Activated naive CD8-positive, alpha-beta T cell treated with anti-CD3 and anti-CD28 coated beads for 36 hours (primary cell): ENCODE data around the gene AP3M1. TPM values are rescaled to one million over a fixed set of nuclear protein-coding genes. Genes with fewer than 3 reads are reported as not detected.
"Not testable (repeated sequence)": the region's sequence is repeated elsewhere in the genome, so short reads cannot be mapped to it uniquely, and the experiment has no call there.

Source experiments
- DNase-seq: peaks from one replicate; pipeline ENCODE4 v3.0.0; 2021
- H3K27ac Mint-ChIP-seq: one replicate; pipeline ENCODE4 v1.8.0; 2022; ENCODE audit warnings: mild to moderate bottlenecking, moderate library complexity, mixed read lengths
- H3K27me3 Mint-ChIP-seq: one replicate; pipeline ENCODE4 v1.8.0; 2022; ENCODE audit warnings: mild to moderate bottlenecking, mixed read lengths
- H3K36me3 Mint-ChIP-seq: one replicate; pipeline ENCODE4 v1.8.0; 2021; ENCODE audit warnings: mild to moderate bottlenecking, mixed read lengths
- H3K4me1 Mint-ChIP-seq: one replicate; pipeline ENCODE4 v1.8.0; 2021; ENCODE audit warnings: mixed read lengths
- H3K4me3 Mint-ChIP-seq: one replicate; pipeline ENCODE4 v1.8.0; 2022; ENCODE audit warnings: mild to moderate bottlenecking, moderate library complexity, mixed read lengths
- H3K9me3 Mint-ChIP-seq: one replicate; pipeline ENCODE4 v1.8.0; 2022; ENCODE audit warnings: mixed read lengths
- total RNA-seq, 2 experiments: library from RNA; stranded (reverse); gene quantifications; one replicate each; pipeline ENCODE4 v1.2.3, GENCODE V29; 2021

The AP3M1 gene
- total RNA-seq, 2 experiments from 2014 or later: 45.4 to 46.4 TPM

GRCh38 chr10:74146980-74147379, 3.6 kb downstream of the AP3M1 start:
- H3K27me3 Mint-ChIP-seq, H3K4me3 Mint-ChIP-seq, H3K9me3 Mint-ChIP-seq, H3K27ac Mint-ChIP-seq, DNase-seq: not testable (repeated sequence)
- Mint-ChIP-seq H3K4me1 (peaks cover 24% of the 10 kb centered on the region), H3K36me3 (peaks cover 15% of the 10 kb centered on the region)

GRCh38 chr10:74145133-74145532, 5.5 kb downstream of the AP3M1 start:
- Mint-ChIP-seq H3K4me3 (no peak overlapping the region), H3K4me1 (peaks cover 26% of the 10 kb centered on the region), H3K27me3 (no peaks in the 10 kb centered on the region), H3K9me3 (no peaks in the 10 kb centered on the region), H3K27ac (no peak overlapping the region), H3K36me3 (peaks cover 15% of the 10 kb centered on the region)
- no peak for DNase-seq

DNA sequence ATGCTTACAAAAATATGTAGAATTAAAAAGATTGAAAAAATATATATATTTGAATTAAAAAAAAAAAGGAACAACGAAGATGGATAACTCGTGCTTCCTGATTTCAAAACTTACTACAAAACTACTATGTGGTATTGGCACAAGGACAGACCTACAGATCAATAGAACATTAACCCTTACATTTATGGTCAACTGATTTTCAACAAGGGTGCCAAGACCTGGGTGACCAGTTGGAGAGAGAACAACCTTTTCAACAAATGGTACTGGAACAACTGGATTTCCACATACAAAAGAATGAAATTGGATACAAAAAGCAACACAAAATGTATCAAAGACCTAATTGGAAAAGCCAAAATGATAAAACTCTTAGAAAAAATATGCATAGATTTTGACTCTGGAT, 10.1 kb downstream of the AP3M1 start:
- Mint-ChIP-seq H3K4me3 (no peak overlapping the region), H3K9me3 (no peaks in the 10 kb centered on the region), H3K27me3 (no peaks in the 10 kb centered on the region), H3K4me1 (peaks cover 6% of the 10 kb centered on the region), H3K36me3 (peaks cover 16% of the 10 kb centered on the region), H3K27ac (no peak overlapping the region)
- no peak for DNase-seq

- Mint-ChIP-seq H3K9me3 (no peaks in the 10 kb centered on the region), H3K36me3 (peaks cover 16% of the 10 kb centered on the region), H3K27ac (no peak overlapping the region), H3K4me1 (peaks cover 5% of the 10 kb centered on the region), H3K27me3 (no peaks in the 10 kb centered on the region), H3K4me3 (no peak overlapping the region)
- no peak for DNase-seq
Observed at GRCh38 chr10:74139981-74140380, 10.6 kb downstream of the AP3M1 start.

DNA sequence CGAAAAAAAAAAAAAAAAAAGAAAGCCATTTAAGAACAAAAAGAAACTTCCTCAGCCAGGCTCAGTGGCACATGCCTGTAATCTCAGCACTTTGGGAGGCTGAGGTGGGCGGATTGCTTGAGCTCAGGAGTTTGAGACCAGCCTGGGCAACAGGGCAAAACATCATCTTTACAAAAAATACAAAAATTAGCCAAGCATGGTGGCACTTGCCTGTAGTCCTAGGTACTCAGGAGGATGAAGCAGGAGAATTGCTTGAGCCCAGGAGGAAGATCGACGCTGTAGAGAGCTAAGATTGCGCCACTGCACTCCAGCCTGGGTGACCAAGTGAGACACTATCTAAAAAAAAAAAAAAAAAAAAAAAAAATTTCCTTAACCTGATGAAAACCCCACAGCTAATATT, 12.0 kb downstream of the AP3M1 start:
- not testable (repeated sequence) for H3K9me3 Mint-ChIP-seq, DNase-seq, H3K27ac Mint-ChIP-seq, H3K27me3 Mint-ChIP-seq, H3K4me1 Mint-ChIP-seq, H3K4me3 Mint-ChIP-seq
- H3K36me3 Mint-ChIP-seq: peaks cover 26% of the 10 kb centered on the region

- no peaks in the 10 kb centered on the region for H3K9me3 Mint-ChIP-seq
- H3K4me1 Mint-ChIP-seq: peaks cover 5% of the 10 kb centered on the region
- H3K36me3 Mint-ChIP-seq: peaks cover 27% of the 10 kb centered on the region
- H3K4me3 Mint-ChIP-seq: no peak overlapping the region
- H3K27ac Mint-ChIP-seq: no peak overlapping the region
- DNase-seq: no peak
- no peaks in the 10 kb centered on the region for H3K27me3 Mint-ChIP-seq
Observed at GRCh38 chr10:74137992-74138391, 12.6 kb downstream of the AP3M1 start.

- no peaks in the 10 kb centered on the region for H3K9me3 Mint-ChIP-seq
- no peak for DNase-seq
- H3K36me3 Mint-ChIP-seq: peaks cover 31% of the 10 kb centered on the region
- H3K27ac Mint-ChIP-seq: no peak overlapping the region
- H3K4me1 Mint-ChIP-seq: peaks cover 2% of the 10 kb centered on the region
- H3K4me3 Mint-ChIP-seq: no peak overlapping the region
- no peaks in the 10 kb centered on the region for H3K27me3 Mint-ChIP-seq
Observed at GRCh38 chr10:74135452-74135851, 15.2 kb downstream of the AP3M1 start.

GRCh38 chr10:74133923-74134820, 16.5 kb downstream of the AP3M1 start:
- no peaks in the 10 kb centered on the region for H3K9me3 Mint-ChIP-seq
- H3K27ac Mint-ChIP-seq: no peak overlapping the region
- no peaks in the 10 kb centered on the region for H3K27me3 Mint-ChIP-seq
- H3K4me3 Mint-ChIP-seq: no peak overlapping the region
- H3K36me3 Mint-ChIP-seq: peaks cover 31% of the 10 kb centered on the region
- no peak for DNase-seq
- peaks cover 2% of the 10 kb centered on the region for H3K4me1 Mint-ChIP-seq

DNA sequence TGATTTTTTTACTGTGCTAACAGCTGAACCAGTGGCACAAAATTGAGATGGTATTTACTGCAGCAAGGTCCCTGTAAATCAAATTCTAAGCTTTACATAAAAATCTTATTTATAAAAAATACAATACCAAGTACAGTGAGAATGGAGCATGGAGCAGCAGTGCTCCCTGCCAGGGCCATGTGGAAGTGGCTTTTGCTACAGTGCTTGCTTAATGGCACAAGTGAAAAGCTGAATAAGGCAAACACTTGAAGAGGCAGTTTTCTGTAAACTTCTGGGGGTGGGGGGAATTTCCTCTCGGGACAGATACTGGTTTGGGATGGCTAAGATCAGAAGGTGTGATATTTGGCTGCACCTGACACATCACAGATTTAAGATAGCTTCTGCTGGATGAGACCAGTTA, 27.5 kb downstream of the AP3M1 start:
- no peak overlapping the region for H3K27ac Mint-ChIP-seq
- H3K4me1 Mint-ChIP-seq: peaks cover 7% of the 10 kb centered on the region
- peaks cover 32% of the 10 kb centered on the region for H3K36me3 Mint-ChIP-seq
- H3K27me3 Mint-ChIP-seq: no peaks in the 10 kb centered on the region
- H3K9me3 Mint-ChIP-seq: no peaks in the 10 kb centered on the region
- H3K4me3 Mint-ChIP-seq: no peak overlapping the region
- DNase-seq: no peak

- H3K27ac Mint-ChIP-seq: peak overlapping the region; percentile 28
- DNase-seq: no peak
- H3K9me3 Mint-ChIP-seq: no peaks in the 10 kb centered on the region
- H3K36me3 Mint-ChIP-seq: peaks cover 36% of the 10 kb centered on the region
- H3K27me3 Mint-ChIP-seq: no peaks in the 10 kb centered on the region
- no peak overlapping the region for H3K4me3 Mint-ChIP-seq
- peaks cover 11% of the 10 kb centered on the region for H3K4me1 Mint-ChIP-seq
Observed at GRCh38 chr10:74122060-74122459, 28.6 kb downstream of the AP3M1 start.

- H3K9me3 Mint-ChIP-seq: no peaks in the 10 kb centered on the region
- H3K27me3 Mint-ChIP-seq: no peaks in the 10 kb centered on the region
- H3K4me1 Mint-ChIP-seq: peaks cover 11% of the 10 kb centered on the region
- no peak overlapping the region for H3K27ac Mint-ChIP-seq
- DNase-seq: no peak
- no peak overlapping the region for H3K4me3 Mint-ChIP-seq
- peaks cover 39% of the 10 kb centered on the region for H3K36me3 Mint-ChIP-seq
Observed at GRCh38 chr10:74121368-74121767, 29.3 kb downstream of the AP3M1 start.

- H3K4me3 Mint-ChIP-seq: no peak overlapping the region
- H3K27me3 Mint-ChIP-seq: no peaks in the 10 kb centered on the region
- H3K27ac Mint-ChIP-seq: no peak overlapping the region
- no peak for DNase-seq
- no peaks in the 10 kb centered on the region for H3K9me3 Mint-ChIP-seq
- H3K4me1 Mint-ChIP-seq: peaks cover 11% of the 10 kb centered on the region
- H3K36me3 Mint-ChIP-seq: peaks cover 40% of the 10 kb centered on the region
Observed at GRCh38 chr10:74120911-74121310, 29.7 kb downstream of the AP3M1 start.

DNA sequence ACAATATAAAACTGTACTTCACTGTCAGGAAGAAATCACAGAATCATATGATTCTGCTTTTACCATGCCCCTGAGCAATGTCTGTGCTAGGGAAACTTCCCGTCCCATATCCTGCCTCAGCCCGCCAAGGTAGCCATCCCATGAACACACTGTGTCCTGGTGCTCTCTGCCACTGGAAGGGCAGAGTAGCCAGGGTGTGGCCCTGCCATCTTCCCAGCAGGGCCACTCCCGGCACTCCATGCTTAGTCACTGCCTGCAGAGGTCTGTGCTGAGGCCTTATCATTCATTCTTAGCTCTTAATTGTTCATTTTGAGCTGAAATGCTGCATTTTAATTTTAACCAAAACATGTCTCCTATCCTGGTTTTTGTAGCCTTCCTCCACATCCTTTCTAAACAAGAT, 31.8 kb downstream of the AP3M1 start:
- Mint-ChIP-seq H3K4me3 (no peak overlapping the region), H3K36me3 (peaks cover 45% of the 10 kb centered on the region), H3K27ac (peak overlapping the region; percentile 49), H3K27me3 (no peaks in the 10 kb centered on the region), H3K4me1 (peaks cover 11% of the 10 kb centered on the region), H3K9me3 (no peaks in the 10 kb centered on the region)
- no peak for DNase-seq

DNA sequence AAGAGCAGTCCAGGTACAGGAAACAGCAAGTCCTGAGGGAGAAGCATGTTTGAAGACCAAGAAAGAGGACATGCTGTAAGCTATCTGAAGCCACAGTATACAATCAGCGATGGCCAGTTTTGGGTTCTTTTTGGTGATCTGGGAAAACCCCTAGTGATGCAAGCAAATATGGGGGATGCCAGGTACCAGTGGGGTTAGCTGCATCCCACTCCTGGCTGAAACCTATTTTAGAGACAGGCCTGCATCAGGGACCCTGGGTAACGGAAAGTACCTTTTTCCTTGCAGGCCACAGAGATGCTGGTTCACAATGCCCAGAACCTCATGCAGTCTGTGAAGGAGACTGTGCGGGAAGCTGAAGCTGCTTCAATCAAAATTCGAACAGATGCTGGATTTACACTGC, 32.9 kb downstream of the AP3M1 start:
- Mint-ChIP-seq H3K4me1 (peaks cover 8% of the 10 kb centered on the region), H3K36me3 (peaks cover 46% of the 10 kb centered on the region), H3K27me3 (no peaks in the 10 kb centered on the region), H3K9me3 (no peaks in the 10 kb centered on the region), H3K4me3 (no peak overlapping the region), H3K27ac (peak overlapping the region; percentile 74)
- peak; percentile 3 for DNase-seq

DNA sequence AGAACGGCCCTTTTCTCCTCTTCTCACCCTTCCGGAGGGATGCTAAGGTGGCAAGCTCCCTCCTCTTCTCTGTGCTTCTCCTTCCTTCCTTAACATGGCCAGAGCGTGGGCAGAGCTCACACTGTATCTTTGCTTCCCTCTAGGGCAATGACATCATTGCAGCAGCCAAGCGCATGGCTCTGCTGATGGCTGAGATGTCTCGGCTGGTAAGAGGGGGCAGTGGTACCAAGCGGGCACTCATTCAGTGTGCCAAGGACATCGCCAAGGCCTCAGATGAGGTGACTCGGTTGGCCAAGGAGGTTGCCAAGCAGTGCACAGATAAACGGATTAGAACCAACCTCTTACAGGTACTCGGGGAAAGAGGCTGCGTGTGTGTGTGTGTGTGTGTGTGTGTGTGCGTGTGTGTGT, 36.6 kb downstream of the AP3M1 start:
- H3K36me3 Mint-ChIP-seq: peaks cover 29% of the 10 kb centered on the region
- no peak for DNase-seq
- H3K4me1 Mint-ChIP-seq: peaks cover 4% of the 10 kb centered on the region
- no peaks in the 10 kb centered on the region for H3K27me3 Mint-ChIP-seq
- H3K9me3 Mint-ChIP-seq: no peaks in the 10 kb centered on the region
- no peak overlapping the region for H3K27ac Mint-ChIP-seq
- no peak overlapping the region for H3K4me3 Mint-ChIP-seq

GRCh38 chr10:74113546-74113945, 37.1 kb downstream of the AP3M1 start:
- peaks cover 26% of the 10 kb centered on the region for H3K36me3 Mint-ChIP-seq

More at GRCh38 chr10:74113546-74113945, 37.1 kb downstream of the AP3M1 start:
- Mint-ChIP-seq H3K4me3 (no peak overlapping the region), H3K4me1 (peaks cover 4% of the 10 kb centered on the region), H3K9me3 (no peaks in the 10 kb centered on the region), H3K27me3 (no peaks in the 10 kb centered on the region), H3K27ac (no peak overlapping the region)
- no peak for DNase-seq
